ENCODE measurements around the gene PRPS2.

PRPS2 gene

GRCh38 chrX:12825801-12826200, 34.6 kb downstream of the PRPS2 start:
- Histone ChIP-seq H4K20me1 (ENCODE audit: insufficient read depth) (no peaks in the 10 kb centered on the region), H3K9ac (no peak overlapping the region), H3K79me2 (ENCODE audit: insufficient read depth, low read depth) (no peaks in the 10 kb centered on the region), H3K4me1 (ENCODE audit: low read depth, poor library complexity, severe bottlenecking) (no peaks in the 10 kb centered on the region), H3K4me2 (no peak overlapping the region), H3K36me3 (ENCODE audit: insufficient read depth) (no peaks in the 10 kb centered on the region; the same call in 1 of the 2 replicates), H3K27me3 (ENCODE audit: insufficient read depth, low read depth) (no peaks in the 10 kb centered on the region), H3K27ac (no peak overlapping the region), H3K4me3 (IDR thresholded peaks at IDR 0.05; ENCODE audit: insufficient read depth, low read depth, low read length) (no peak overlapping the region), H2AFZ (ENCODE audit: low read depth) (no peak overlapping the region)
- TF ChIP-seq CTCF (conservative IDR thresholded peaks at IDR 0.05; ENCODE audit: low read depth, low read length), result no peak

DNA sequence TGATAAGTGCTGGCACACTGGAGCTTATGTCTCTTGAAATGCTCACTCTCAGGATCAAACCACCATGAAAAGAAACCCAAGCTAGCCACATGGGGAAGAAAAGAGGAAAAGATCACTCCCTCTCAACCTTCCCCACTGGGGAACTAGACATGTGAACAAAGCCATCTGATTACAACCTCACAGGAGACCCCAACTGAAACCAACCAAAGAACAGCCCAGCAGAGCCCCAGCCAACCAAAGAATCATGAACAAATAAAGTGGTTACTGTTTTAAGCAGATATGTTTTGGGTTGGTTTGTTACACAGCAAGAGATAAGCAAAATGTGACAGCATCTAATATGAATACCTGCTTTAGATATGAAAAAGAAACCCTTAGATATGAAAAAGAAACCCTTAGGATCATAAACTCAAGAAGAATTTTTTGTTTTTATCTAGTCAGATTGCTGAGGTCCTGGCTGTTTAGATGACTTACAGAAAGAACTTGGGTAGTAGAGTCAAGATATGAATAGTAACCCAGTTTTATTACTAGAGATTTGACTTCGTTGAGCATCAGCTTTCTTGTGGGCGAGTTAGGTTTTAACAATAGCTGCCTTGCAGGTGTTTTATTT, 52.0 kb downstream of the PRPS2 start:
- Histone ChIP-seq H2AFZ (ENCODE audit: low read depth) (no peak overlapping the region), H3K27ac (no peak overlapping the region), H3K27me3 (ENCODE audit: insufficient read depth, low read depth) (no peaks in the 10 kb centered on the region), H3K36me3 (ENCODE audit: insufficient read depth) (no peaks in the 10 kb centered on the region), H3K4me1 (ENCODE audit: low read depth, poor library complexity, severe bottlenecking) (peaks cover 3% of the 10 kb centered on the region), H3K4me3 (IDR thresholded peaks at IDR 0.05; ENCODE audit: insufficient read depth, low read depth, low read length) (no peak overlapping the region), H3K4me2 (no peak overlapping the region), H4K20me1 (ENCODE audit: insufficient read depth) (no peaks in the 10 kb centered on the region), H3K79me2 (ENCODE audit: insufficient read depth, low read depth) (no peaks in the 10 kb centered on the region), H3K9ac (no peak overlapping the region)
- no peak for TF ChIP-seq CTCF (conservative IDR thresholded peaks at IDR 0.05; ENCODE audit: low read depth, low read length)

DNA sequence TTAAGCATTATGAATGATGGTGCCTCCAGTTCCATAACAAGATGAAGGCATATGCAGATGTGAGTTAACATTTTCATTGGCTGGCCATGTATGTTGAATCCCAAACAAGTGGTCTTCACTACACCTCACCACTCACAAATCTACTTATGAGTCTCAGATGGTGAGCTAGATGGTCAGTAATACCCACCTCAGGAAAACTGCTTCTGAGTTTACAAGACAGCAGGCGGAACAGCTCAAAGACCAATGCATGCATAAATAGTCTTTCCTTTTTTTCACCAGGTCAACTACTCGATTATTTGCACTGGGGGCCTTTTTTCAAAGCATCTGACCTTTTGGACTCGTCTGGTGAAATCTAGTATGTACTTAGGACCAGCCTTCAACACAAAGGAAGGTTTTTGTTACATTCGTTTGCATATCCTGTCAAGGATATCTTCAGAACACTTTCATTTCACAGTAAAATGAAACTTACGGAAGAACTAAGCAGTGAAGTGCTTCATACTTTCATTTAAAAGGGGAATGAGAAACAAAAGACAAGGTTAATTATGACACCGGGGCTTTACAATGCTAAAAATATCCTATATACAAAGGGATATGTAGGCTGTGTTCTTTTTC, 52.6 kb downstream of the PRPS2 start:
- no peak for TF ChIP-seq CTCF (conservative IDR thresholded peaks at IDR 0.05; ENCODE audit: low read depth, low read length)
- Histone ChIP-seq H3K27me3 (ENCODE audit: insufficient read depth, low read depth) (no peaks in the 10 kb centered on the region), H3K4me2 (no peak overlapping the region), H4K20me1 (ENCODE audit: insufficient read depth) (no peaks in the 10 kb centered on the region), H2AFZ (ENCODE audit: low read depth) (no peak overlapping the region), H3K4me1 (ENCODE audit: low read depth, poor library complexity, severe bottlenecking) (peaks cover 3% of the 10 kb centered on the region), H3K4me3 (IDR thresholded peaks at IDR 0.05; ENCODE audit: insufficient read depth, low read depth, low read length) (no peak overlapping the region), H3K27ac (no peak overlapping the region), H3K9ac (no peak overlapping the region), H3K36me3 (ENCODE audit: insufficient read depth) (no peaks in the 10 kb centered on the region), H3K79me2 (ENCODE audit: insufficient read depth, low read depth) (no peaks in the 10 kb centered on the region)

GRCh38 chrX:12844319-12844718, 53.1 kb downstream of the PRPS2 start:
- Histone ChIP-seq H3K9ac (no peak overlapping the region), H3K4me3 (IDR thresholded peaks at IDR 0.05; ENCODE audit: insufficient read depth, low read depth, low read length) (no peak overlapping the region), H3K4me2 (no peak overlapping the region), H3K27ac (no peak overlapping the region), H2AFZ (ENCODE audit: low read depth) (no peak overlapping the region), H4K20me1 (ENCODE audit: insufficient read depth) (no peaks in the 10 kb centered on the region), H3K79me2 (ENCODE audit: insufficient read depth, low read depth) (no peaks in the 10 kb centered on the region), H3K4me1 (ENCODE audit: low read depth, poor library complexity, severe bottlenecking) (peaks cover 3% of the 10 kb centered on the region), H3K36me3 (ENCODE audit: insufficient read depth) (no peaks in the 10 kb centered on the region), H3K27me3 (ENCODE audit: insufficient read depth, low read depth) (no peaks in the 10 kb centered on the region)
- no peak for TF ChIP-seq CTCF (conservative IDR thresholded peaks at IDR 0.05; ENCODE audit: low read depth, low read length)
